Breast epithelium (tissue), 3 donors: ENCODE results near the gene KCNK7.

Experiments
- CTCF ChIP-seq, 3 donors: fragments of 450-650 bp; IDR thresholded peaks; one replicate each; pipeline ENCODE4 v1.5.1; 2016 to 2017; ENCODE audit warnings: antibody characterized with exemption in 3 of 3, mild to moderate bottlenecking in 3 of 3, moderate library complexity in 3 of 3
- POLR2AphosphoS5 ChIP-seq, 3 donors: sonication (generic); formaldehyde crosslinking; IDR thresholded peaks; one replicate each; pipeline ENCODE4 v1.6.1; 2017; ENCODE audit warnings: antibody characterized with exemption in 3 of 3

GRCh38 chr11:65586247-65586630 is 9.4 kb downstream of the KCNK7 start:
- no peak for TF ChIP-seq CTCF (IDR thresholded peaks at IDR 0.05)
- no peak for TF ChIP-seq POLR2AphosphoS5 (IDR thresholded peaks at IDR 0.05)
